H1 (cell line): ENCODE measurements around the gene DGKZ.

Experiments
- ASH2L ChIP-seq: fragments of 200-600, 300-600 bp; sonication (generic); IDR thresholded peaks from one replicate; pipeline ENCODE4 v1.7.1; 2017; ENCODE audit warnings: low read length
- BCL11A ChIP-seq, 2 experiments: IDR thresholded peaks; one replicate each; pipeline ENCODE4 v1.6.1; 2011; ENCODE audit warnings: low read depth in 2 of 2, low read length in 2 of 2, mild to moderate bottlenecking in 2 of 2
- CBX8 ChIP-seq: fragments of 300-800, 300-1000 bp; sonication (generic); IDR thresholded peaks from 2 replicates; pipeline ENCODE4 v1.7.1; 2016; ENCODE audit warnings: low read depth, low read length, borderline replicate concordance
- CHD2 ChIP-seq: IDR thresholded peaks from 2 replicates; pipeline ENCODE4 v1.6.1; 2012; ENCODE audit warnings: low read length, improper control_type of control experiment
- CREB1 ChIP-seq: IDR thresholded peaks from 2 replicates; pipeline ENCODE4 v1.6.1; 2012; ENCODE audit warnings: inconsistent platforms
- EP300 ChIP-seq, 2 experiments: IDR thresholded peaks; 1 replicate in 1 of 2; 2 replicates in 1 of 2; pipeline ENCODE4 v1.6.1; 2011 to 2012; ENCODE audit warnings: low read depth in 2 of 2, low read length in 2 of 2, mild to moderate bottlenecking in 2 of 2, borderline replicate concordance in 1 of 2, inconsistent platforms in 1 of 2, moderate library complexity in 1 of 2
- EZH2 ChIP-seq: fragments of 200-600 bp; sonication (generic); IDR thresholded peaks from 2 replicates; pipeline ENCODE4 v1.7.1; 2012; ENCODE audit warnings: low read depth, mild to moderate bottlenecking, moderate library complexity, low read length, inconsistent platforms; ENCODE audit not compliant: severe bottlenecking
- FOSL1 ChIP-seq: IDR thresholded peaks from 2 replicates; pipeline ENCODE4 v1.6.1; 2011; ENCODE audit warnings: mild to moderate bottlenecking, low read depth, low read length, moderate library complexity; ENCODE audit not compliant: insufficient read depth
- POLR2A ChIP-seq, 2 experiments: IDR thresholded peaks; 1 replicate in 1 of 2; 2 replicates in 1 of 2; pipeline ENCODE4 v1.6.1; 2011; ENCODE audit warnings: low read depth in 2 of 2, low read length in 2 of 2, mild to moderate bottlenecking in 2 of 2; ENCODE audit errors: control extremely low read depth in 1 of 2
- RBBP5 ChIP-seq: IDR thresholded peaks from 2 replicates; pipeline ENCODE4 v1.7.1; 2012; ENCODE audit warnings: low read depth, mild to moderate bottlenecking, inconsistent platforms, low read length, moderate library complexity, borderline replicate concordance
- SRF ChIP-seq: IDR thresholded peaks from 2 replicates; pipeline ENCODE4 v1.6.1; 2011; ENCODE audit warnings: mild to moderate bottlenecking, low read depth, low read length, moderate library complexity
- TAF7 ChIP-seq: optimal IDR thresholded peaks from 2 replicates; pipeline ENCODE3; 2011; ENCODE audit warnings: low read depth, mild to moderate bottlenecking, inconsistent platforms, low read length, moderate library complexity, borderline replicate concordance
- TF ChIP-seq, protein P1 (sequence below), 3 experiments: IDR thresholded peaks; 1 replicate in 2 of 3; 2 replicates in 1 of 3; pipeline versions ENCODE4 v1.5.1 to v1.6.1; 2011; ENCODE audit warnings: low read length in 3 of 3, mild to moderate bottlenecking in 3 of 3, inconsistent platforms in 2 of 3, low read depth in 1 of 3, moderate library complexity in 1 of 3; ENCODE audit not compliant: insufficient read depth in 1 of 3; ENCODE audit errors: control extremely low read depth in 1 of 3
- TF ChIP-seq, protein P2 (sequence below): IDR thresholded peaks from 2 replicates; pipeline ENCODE4 v1.6.1; 2011; ENCODE audit warnings: low read depth, mild to moderate bottlenecking, low read length; ENCODE audit not compliant: insufficient read depth

DNA sequence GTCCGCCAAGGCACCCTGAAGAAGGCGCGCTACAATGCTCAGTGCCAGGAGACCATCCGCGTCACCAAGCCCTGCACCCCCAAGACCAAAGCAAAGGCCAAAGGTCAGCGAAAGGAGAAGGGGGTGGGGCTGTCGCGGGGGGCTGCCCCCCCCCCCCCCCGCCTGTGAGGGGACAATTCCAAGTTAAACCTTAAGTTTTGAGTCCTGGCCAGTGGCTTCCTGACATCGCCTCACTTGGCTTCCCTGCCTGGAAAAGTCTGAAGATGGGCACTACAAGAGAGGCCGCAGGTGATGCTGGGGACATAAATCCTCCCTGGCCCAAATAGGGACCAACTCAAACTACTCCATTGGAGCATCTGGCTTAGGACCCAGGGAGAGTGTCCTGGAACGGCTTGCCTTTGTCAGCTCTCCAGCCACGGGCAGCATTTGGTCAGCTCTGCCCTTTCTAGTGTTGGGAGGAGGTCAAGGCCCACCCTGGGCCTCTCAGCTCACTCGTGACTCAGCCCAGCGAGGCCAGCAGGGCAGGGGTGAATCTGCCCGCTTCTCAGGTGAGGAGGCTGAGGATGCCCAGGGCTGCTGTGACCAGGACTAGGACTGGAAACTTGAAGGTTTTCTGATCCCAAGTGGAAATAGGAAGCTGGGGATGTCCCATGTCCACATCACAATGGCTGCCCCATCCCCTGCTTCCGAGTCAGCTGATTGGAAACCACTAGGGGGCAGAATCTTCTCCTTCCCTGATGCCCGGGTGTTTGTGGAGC, 35.6 kb downstream of the DGKZ start:
- no peak for TF ChIP-seq EZH2
- TF ChIP-seq, protein P1, sequence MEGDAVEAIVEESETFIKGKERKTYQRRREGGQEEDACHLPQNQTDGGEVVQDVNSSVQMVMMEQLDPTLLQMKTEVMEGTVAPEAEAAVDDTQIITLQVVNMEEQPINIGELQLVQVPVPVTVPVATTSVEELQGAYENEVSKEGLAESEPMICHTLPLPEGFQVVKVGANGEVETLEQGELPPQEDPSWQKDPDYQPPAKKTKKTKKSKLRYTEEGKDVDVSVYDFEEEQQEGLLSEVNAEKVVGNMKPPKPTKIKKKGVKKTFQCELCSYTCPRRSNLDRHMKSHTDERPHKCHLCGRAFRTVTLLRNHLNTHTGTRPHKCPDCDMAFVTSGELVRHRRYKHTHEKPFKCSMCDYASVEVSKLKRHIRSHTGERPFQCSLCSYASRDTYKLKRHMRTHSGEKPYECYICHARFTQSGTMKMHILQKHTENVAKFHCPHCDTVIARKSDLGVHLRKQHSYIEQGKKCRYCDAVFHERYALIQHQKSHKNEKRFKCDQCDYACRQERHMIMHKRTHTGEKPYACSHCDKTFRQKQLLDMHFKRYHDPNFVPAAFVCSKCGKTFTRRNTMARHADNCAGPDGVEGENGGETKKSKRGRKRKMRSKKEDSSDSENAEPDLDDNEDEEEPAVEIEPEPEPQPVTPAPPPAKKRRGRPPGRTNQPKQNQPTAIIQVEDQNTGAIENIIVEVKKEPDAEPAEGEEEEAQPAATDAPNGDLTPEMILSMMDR (IDR thresholded peaks at IDR 0.05; ENCODE audit: control extremely low read depth in 1 of 3, insufficient read depth in 1 of 3, low read depth in 1 of 3, low read length in 3 of 3), result peak in 2 of 3 experiments; percentile 67 to 79; a peak in 3 of 4 replicates
- TF ChIP-seq CBX8, result no peak
- no peak for TF ChIP-seq TAF7
- no peak for TF ChIP-seq ASH2L
- TF ChIP-seq CHD2, result no peak
- TF ChIP-seq POLR2A (IDR thresholded peaks at IDR 0.05; ENCODE audit: control extremely low read depth in 1 of 2, low read depth in 2 of 2, low read length in 2 of 2), result peak in 1 of 2 experiments; percentile 25; a peak in 1 of 3 replicates
- TF ChIP-seq, protein P2, sequence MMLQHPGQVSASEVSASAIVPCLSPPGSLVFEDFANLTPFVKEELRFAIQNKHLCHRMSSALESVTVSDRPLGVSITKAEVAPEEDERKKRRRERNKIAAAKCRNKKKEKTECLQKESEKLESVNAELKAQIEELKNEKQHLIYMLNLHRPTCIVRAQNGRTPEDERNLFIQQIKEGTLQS, result 0 out of 2 replicates have a peak, but pooled peaks have one; percentile 33
- TF ChIP-seq RBBP5, result no peak
- TF ChIP-seq SRF, result no peak
- TF ChIP-seq FOSL1, result no peak
- TF ChIP-seq CREB1, result no peak
- TF ChIP-seq EP300 (IDR thresholded peaks at IDR 0.05; ENCODE audit: borderline replicate concordance in 1 of 2, low read depth in 2 of 2, low read length in 2 of 2), result no peak
- no peak for TF ChIP-seq BCL11A (IDR thresholded peaks at IDR 0.05; ENCODE audit: low read depth in 2 of 2, low read length in 2 of 2)
